GM12878 (cell line): ENCODE data around the gene AKAP13. TPM values are rescaled to one million over a fixed set of nuclear protein-coding genes. Genes with fewer than 3 reads are reported as not detected.

ENCODE experiments used
- ATAC-seq: fragments of 200-7000 bp; cut with Tn5 transposase; 3 replicates; pipeline ENCODE4 v1.9.1; 2020; ENCODE audit warnings: mild to moderate bottlenecking, moderate library complexity
- BruUV-seq: library from RNA; stranded (reverse); fragments of 400-500 nt; replicated peaks from 2 replicates; lab custom pipeline; 2021; lab: Mats Ljungman, UMichigan
- CTCF ChIA-PET: fragments of 300-600 bp; sonication (Branson Sonifier 250); formaldehyde crosslinking; extraction: SDS; loops from one replicate; lab custom pipeline; 2021; ENCODE audit warnings: inconsistent platforms; lab: Yijun Ruan, JAX
- POLR2A ChIA-PET: fragments of 350-600 bp; formaldehyde crosslinking; extraction: SDS; loops from one replicate; lab custom pipeline; 2021; ENCODE audit warnings: inconsistent platforms; lab: Charles Lee
- RAD21 ChIA-PET: fragments of 300-600 bp; sonication (Branson Sonifier 250); formaldehyde crosslinking; loops from one replicate; lab custom pipeline; 2023; ENCODE audit warnings: antibody characterized with exemption; ENCODE audit not compliant: unreplicated experiment; lab: Charles Lee
- SMC1A ChIA-PET: fragments of 300-600 bp; sonication (Branson Sonifier 250); formaldehyde crosslinking; loops from one replicate; lab custom pipeline; 2023; ENCODE audit not compliant: unreplicated experiment, uncharacterized antibody; lab: Charles Lee
- DNase-seq: peaks from one replicate; pipeline ENCODE4 v3.0.0-alpha.2; 2011; ENCODE audit warnings: low read depth, low spot score
- FAIRE-seq: peaks from 3 replicates; lab custom pipeline; 2011; peaks lifted over from hg19 to GRCh38; lab: Jason Lieb, UNC
- H2AFZ ChIP-seq: 2 replicates; pipeline ENCODE4 v1.6.0; 2011; ENCODE audit warnings: low read depth, low read length, control low read depth; ENCODE audit not compliant: control insufficient read depth
- H3K27ac ChIP-seq: 2 replicates; pipeline ENCODE4 v1.5.1; 2011; ENCODE audit warnings: control low read depth; ENCODE audit not compliant: control insufficient read depth, insufficient read depth
- H3K27me3 ChIP-seq, 2 experiments: replicated peaks in 1 of 2; 2 replicates each; pipeline versions ENCODE4 v1.6.0 to v1.6.1; 2011; ENCODE audit warnings: low read length in 1 of 2; ENCODE audit not compliant: control insufficient read depth in 2 of 2, insufficient read depth in 2 of 2
- H3K36me3 ChIP-seq, 2 experiments: 2 replicates each; pipeline ENCODE4 v1.5.1; 2011; ENCODE audit warnings: low read length in 1 of 2; ENCODE audit not compliant: control insufficient read depth in 2 of 2, insufficient read depth in 2 of 2
- H3K4me1 ChIP-seq: 2 replicates; pipeline ENCODE4 v1.6.1; 2011; ENCODE audit warnings: mild to moderate bottlenecking, low read length, moderate library complexity, mixed read lengths; ENCODE audit not compliant: control insufficient read depth, insufficient read depth
- H3K4me2 ChIP-seq: 2 replicates; pipeline ENCODE4 v1.6.0; 2011; ENCODE audit warnings: control low read depth; ENCODE audit not compliant: control insufficient read depth, insufficient read depth
- H3K4me3 ChIP-seq: fragments of 200-600 bp; sonication (generic); 2 replicates; pipeline ENCODE4 v1.5.1; 2016
- H3K79me2 ChIP-seq: 2 replicates; pipeline ENCODE4 v1.6.0; 2011; ENCODE audit warnings: low read length; ENCODE audit not compliant: control insufficient read depth, insufficient read depth
- H3K9ac ChIP-seq: 2 replicates; pipeline ENCODE4 v1.8.0; 2011; ENCODE audit warnings: low read length, control low read depth, mixed read lengths; ENCODE audit not compliant: control insufficient read depth, insufficient read depth
- H3K9me3 ChIP-seq: replicated peaks from 3 replicates; pipeline ENCODE4 v1.5.1; 2011; ENCODE audit warnings: mild to moderate bottlenecking, low read length; ENCODE audit not compliant: control insufficient read depth, insufficient read depth
- H4K20me1 ChIP-seq: 2 replicates; pipeline ENCODE4 v1.6.0; 2011; ENCODE audit not compliant: control insufficient read depth, insufficient read depth
- CBFB ChIP-seq: IDR thresholded peaks from 2 replicates; pipeline ENCODE4 v1.6.1; 2016; ENCODE audit warnings: antibody characterized with exemption, low read depth
- CREM ChIP-seq: IDR thresholded peaks from 2 replicates; pipeline ENCODE4 v1.6.1; 2014; ENCODE audit warnings: antibody characterized with exemption, low read depth
- ESRRA ChIP-seq: IDR thresholded peaks from 2 replicates; pipeline ENCODE4 v1.6.1; 2012; ENCODE audit warnings: mild to moderate bottlenecking, low read length, improper control_type of control experiment
- IRF4 ChIP-seq: IDR thresholded peaks from 2 replicates; pipeline ENCODE4 v1.6.1; 2011; ENCODE audit warnings: low read depth, low read length
- JUNB ChIP-seq: IDR thresholded peaks from 2 replicates; pipeline ENCODE4 v1.6.1; 2016; ENCODE audit warnings: antibody characterized with exemption, mild to moderate bottlenecking
- MTA2 ChIP-seq: fragments of 450-650 bp; IDR thresholded peaks from 2 replicates; pipeline ENCODE4 v1.6.1; 2016; ENCODE audit warnings: low read depth, mild to moderate bottlenecking, moderate library complexity
- MTA3 ChIP-seq: IDR thresholded peaks from 2 replicates; pipeline ENCODE4 v1.6.1; 2012; ENCODE audit warnings: low read length, inconsistent platforms, borderline replicate concordance
- NR2C2 ChIP-seq: IDR thresholded peaks from 2 replicates; pipeline ENCODE4 v1.6.1; 2011; ENCODE audit warnings: borderline replicate concordance, low read depth; ENCODE audit not compliant: control insufficient read depth, insufficient read length
- TBL1XR1 ChIP-seq: IDR thresholded peaks from 2 replicates; pipeline ENCODE4 v1.6.1; 2012; ENCODE audit warnings: low read depth, low read length, improper control_type of control experiment
- WGBS: methylation state at CpG from one replicate; pipeline ENCODE4 v1.1.6; 2016; ENCODE audit warnings: low lambda C conversion rate; ENCODE audit not compliant: insufficient replicate concordance, insufficient coverage; ENCODE audit errors: missing lambda C conversion rate; 5-methylcytosine and 5-hydroxymethylcytosine counted together
- in situ Hi-C: fragments of 300-500 bp; cut with MboI; formaldehyde crosslinking; loops from 9 replicates; pipeline ENCODE4 v1.14.3; 2018; ENCODE audit warnings: mixed read lengths
- intact Hi-C: fragments of 100-400 bp; cut with micrococcal nuclease; formaldehyde crosslinking; loops from one replicate; pipeline ENCODE4 v1.14.2; 2022; ENCODE audit not compliant: unreplicated experiment
- polyA plus RNA-seq, 11 experiments: library from polyadenylated mRNA; depleted of rRNA in 4 of 11; unstranded in 6 of 11; stranded (reverse) in 5 of 11; fragments of >200 nt; fragmentation: Nextera tagmentation in 4 of 11; fragmentation: Illumina TruSeq in 1 of 11; extraction: Ambion mirVana in 4 of 11; extraction: Trizol in 1 of 11; gene quantifications; 1 replicate in 1 of 11; 2 replicates in 10 of 11; pipeline versions ENCODE4 v1.2.1 to v1.2.3, GENCODE V29; 2011 to 2016; ENCODE audit warnings: inconsistent platforms in 2 of 11, missing spikeins in 2 of 11, low read depth in 1 of 11
- total RNA-seq, 4 experiments: library from RNA; depleted of rRNA in 3 of 4; stranded (reverse); fragments of >200 nt in 3 of 4; fragmentation: Illumina TruSeq in 1 of 4; extraction: Trizol in 1 of 4; gene quantifications; 2 replicates each; pipeline versions ENCODE4 v1.2.1 to v1.2.3, GENCODE V29; 2013 to 2021
- TF ChIP-seq, protein P1 (sequence below): IDR thresholded peaks from 2 replicates; pipeline ENCODE4 v1.6.1; 2012; ENCODE audit warnings: low read depth, low read length, improper control_type of control experiment
- TF ChIP-seq, protein P2 (sequence below): fragments of 450-650 bp; IDR thresholded peaks from 2 replicates; pipeline ENCODE4 v1.6.1; 2016; ENCODE audit warnings: mild to moderate bottlenecking
- TF ChIP-seq, protein P3 (sequence below): IDR thresholded peaks from 2 replicates; pipeline ENCODE4 v1.6.1; 2012; ENCODE audit warnings: low read depth, low read length, improper control_type of control experiment

AKAP13 gene
- total and polyA plus RNA-seq, 10 of the 15 experiments (the other 5 are each of a cell fraction or from before 2014, with no cell fraction given), result 14.4 to 74.9 (median 55.1) TPM

DNA sequence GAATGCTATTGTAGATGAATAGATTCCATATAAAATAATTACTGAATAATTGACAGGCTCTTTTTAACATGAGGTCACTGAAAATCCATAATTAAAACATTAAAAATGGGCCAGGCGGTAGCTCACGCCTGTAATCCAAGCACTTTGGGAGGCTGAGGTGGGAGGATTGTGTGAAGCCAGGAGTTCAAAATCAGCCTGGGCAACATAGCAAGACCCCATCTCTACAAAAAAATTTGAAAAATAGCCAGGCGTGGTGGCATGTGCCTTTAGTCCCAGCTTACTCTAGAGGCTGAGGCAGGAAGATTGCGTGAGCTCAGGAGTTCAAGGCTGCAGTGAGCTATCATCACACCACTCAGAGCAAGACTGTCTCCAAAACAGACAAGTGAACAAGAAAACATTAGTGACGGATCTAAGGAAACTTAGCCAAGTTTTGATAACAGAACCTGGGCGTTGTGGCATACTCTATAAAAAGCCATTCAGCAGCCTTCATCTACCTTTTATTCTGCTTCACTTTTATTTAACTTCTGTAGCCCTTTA is 303.8 kb downstream of the AKAP13 start:
- Histone ChIP-seq H3K79me2 (peaks cover 7% of the 10 kb centered on the region), H3K36me3 (peaks cover 0 to 12% of the 10 kb centered on the region in 2 experiments; a peak in 1 of 4 replicates), H3K4me1 (peaks cover 27% of the 10 kb centered on the region), H2AFZ (no peak overlapping the region), H3K9ac (no peak overlapping the region), H4K20me1 (no peaks in the 10 kb centered on the region), H3K27me3 (no peaks in the 10 kb centered on the region), H3K4me2 (no peak overlapping the region), H3K9me3 (no peaks in the 10 kb centered on the region), H3K4me3 (no peak overlapping the region), H3K27ac (no peak overlapping the region)
- 97% methylated on average over 6 of the region's 6 CpGs for whole genome bisulfite sequencing
- ChIA-PET RAD21 (no interaction called here), CTCF (no interaction called here), SMC1A (interaction anchor here (1.0 kb wide), 1 partner anchor 11 kb away, joined by 3 read pairs; no protein-coding TSS in a partner anchor), POLR2A (no interaction called here)
- no peak for ATAC-seq
- intact Hi-C loops, result no loop called here
- FAIRE-seq, result no peak
- in situ Hi-C loops, result no loop called here
- TF ChIP-seq MTA2 (no peak), ESRRA (no peak), NR2C2 (no peak), JUNB (no peak), IRF4 (no peak)
- TF ChIP-seq, protein P1, sequence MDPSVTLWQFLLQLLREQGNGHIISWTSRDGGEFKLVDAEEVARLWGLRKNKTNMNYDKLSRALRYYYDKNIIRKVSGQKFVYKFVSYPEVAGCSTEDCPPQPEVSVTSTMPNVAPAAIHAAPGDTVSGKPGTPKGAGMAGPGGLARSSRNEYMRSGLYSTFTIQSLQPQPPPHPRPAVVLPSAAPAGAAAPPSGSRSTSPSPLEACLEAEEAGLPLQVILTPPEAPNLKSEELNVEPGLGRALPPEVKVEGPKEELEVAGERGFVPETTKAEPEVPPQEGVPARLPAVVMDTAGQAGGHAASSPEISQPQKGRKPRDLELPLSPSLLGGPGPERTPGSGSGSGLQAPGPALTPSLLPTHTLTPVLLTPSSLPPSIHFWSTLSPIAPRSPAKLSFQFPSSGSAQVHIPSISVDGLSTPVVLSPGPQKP, result no peak
- no TSS peak for BruUV-seq
- DNase-seq, result no peak

DNA sequence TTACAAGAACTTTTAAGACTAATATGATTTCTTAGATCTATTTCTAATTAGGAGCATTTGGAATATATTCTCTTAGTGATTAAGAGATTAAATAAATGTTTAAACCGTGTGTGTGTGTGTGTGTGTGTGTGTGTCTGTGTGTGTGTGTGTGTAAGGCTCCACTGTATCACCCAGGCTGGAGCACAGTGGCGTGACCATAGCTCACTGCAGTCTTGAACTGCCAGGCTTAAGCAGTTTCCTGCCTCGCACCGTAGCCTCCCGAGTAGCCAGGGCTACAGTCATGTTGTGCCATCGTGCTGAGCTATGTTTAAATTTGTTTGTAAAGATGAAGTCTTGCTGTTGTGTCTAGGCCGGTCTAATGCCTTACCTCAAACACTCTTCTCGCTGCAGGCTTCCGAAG is 305.0 kb downstream of the AKAP13 start:
- Histone ChIP-seq H3K36me3 (peaks cover 0 to 12% of the 10 kb centered on the region in 2 experiments; a peak in 1 of 4 replicates), H4K20me1 (no peaks in the 10 kb centered on the region), H3K79me2 (peaks cover 16% of the 10 kb centered on the region), H3K4me3 (no peak overlapping the region), H3K9ac (no peak overlapping the region), H3K27ac (no peak overlapping the region), H3K4me1 (peaks cover 33% of the 10 kb centered on the region), H3K9me3 (no peaks in the 10 kb centered on the region), H2AFZ (no peak overlapping the region), H3K4me2 (no peak overlapping the region), H3K27me3 (no peaks in the 10 kb centered on the region)
- intact Hi-C loops, result no loop called here
- no TSS peak for BruUV-seq
- RAD21 ChIA-PET, result no interaction called here
- DNase-seq (no peak), FAIRE-seq (no peak), ATAC-seq (no peak)
- WGBS, result 45% methylated on average over 9 of the region's 9 CpGs
- in situ Hi-C loops, result no loop called here
- POLR2A ChIA-PET, result interaction anchor here (1.2 kb wide), 1 partner anchor 61 kb away, joined by 3 read pairs; no protein-coding TSS in a partner anchor
- CTCF ChIA-PET, result interaction anchor here (1.3 kb wide), 1 partner anchor 69 kb away, joined by 3 read pairs; no protein-coding TSS in a partner anchor
- SMC1A ChIA-PET, result no interaction called here
- TF ChIP-seq TBL1XR1 (no peak), MTA3 (no peak), CBFB (no peak), CREM (no peak)
- TF ChIP-seq, protein P1, result no peak
- TF ChIP-seq, protein P2, sequence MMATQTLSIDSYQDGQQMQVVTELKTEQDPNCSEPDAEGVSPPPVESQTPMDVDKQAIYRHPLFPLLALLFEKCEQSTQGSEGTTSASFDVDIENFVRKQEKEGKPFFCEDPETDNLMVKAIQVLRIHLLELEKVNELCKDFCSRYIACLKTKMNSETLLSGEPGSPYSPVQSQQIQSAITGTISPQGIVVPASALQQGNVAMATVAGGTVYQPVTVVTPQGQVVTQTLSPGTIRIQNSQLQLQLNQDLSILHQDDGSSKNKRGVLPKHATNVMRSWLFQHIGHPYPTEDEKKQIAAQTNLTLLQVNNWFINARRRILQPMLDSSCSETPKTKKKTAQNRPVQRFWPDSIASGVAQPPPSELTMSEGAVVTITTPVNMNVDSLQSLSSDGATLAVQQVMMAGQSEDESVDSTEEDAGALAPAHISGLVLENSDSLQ, result no peak
- TF ChIP-seq, protein P3, sequence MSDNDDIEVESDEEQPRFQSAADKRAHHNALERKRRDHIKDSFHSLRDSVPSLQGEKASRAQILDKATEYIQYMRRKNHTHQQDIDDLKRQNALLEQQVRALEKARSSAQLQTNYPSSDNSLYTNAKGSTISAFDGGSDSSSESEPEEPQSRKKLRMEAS, result no peak
